ENCODE measurements around the gene CPVL.

The CPVL gene

GRCh38 chr7:29030781-29031275 lies 115.5 kb downstream of the CPVL start:
- Histone ChIP-seq H3K4me1 (ENCODE audit: control insufficient read depth, insufficient read depth, low read length) (no peaks in the 10 kb centered on the region), H3K36me3 (ENCODE audit: control insufficient read depth, insufficient read depth, low read length) (no peaks in the 10 kb centered on the region), H3K27me3 (ENCODE audit: control insufficient read depth, insufficient read depth, low read length) (no peaks in the 10 kb centered on the region), H3K4me3 (ENCODE audit: low read length) (no peak overlapping the region), H3K9me3 (ENCODE audit: control insufficient read depth, low read length) (no peaks in the 10 kb centered on the region), H3K9ac (ENCODE audit: low read length) (no peak overlapping the region)

GRCh38 chr7:29022291-29022988 lies 123.9 kb downstream of the CPVL start:
- no peak overlapping the region for H3K4me3 ChIP-seq (ENCODE audit: low read length)
- H3K4me1 ChIP-seq (ENCODE audit: control insufficient read depth, insufficient read depth, low read length): no peaks in the 10 kb centered on the region
- no peaks in the 10 kb centered on the region for H3K27me3 ChIP-seq (ENCODE audit: control insufficient read depth, insufficient read depth, low read length)
- H3K36me3 ChIP-seq (ENCODE audit: control insufficient read depth, insufficient read depth, low read length): no peaks in the 10 kb centered on the region
- no peak overlapping the region for H3K9ac ChIP-seq (ENCODE audit: low read length)
- H3K9me3 ChIP-seq (ENCODE audit: control insufficient read depth, low read length): no peaks in the 10 kb centered on the region

DNA sequence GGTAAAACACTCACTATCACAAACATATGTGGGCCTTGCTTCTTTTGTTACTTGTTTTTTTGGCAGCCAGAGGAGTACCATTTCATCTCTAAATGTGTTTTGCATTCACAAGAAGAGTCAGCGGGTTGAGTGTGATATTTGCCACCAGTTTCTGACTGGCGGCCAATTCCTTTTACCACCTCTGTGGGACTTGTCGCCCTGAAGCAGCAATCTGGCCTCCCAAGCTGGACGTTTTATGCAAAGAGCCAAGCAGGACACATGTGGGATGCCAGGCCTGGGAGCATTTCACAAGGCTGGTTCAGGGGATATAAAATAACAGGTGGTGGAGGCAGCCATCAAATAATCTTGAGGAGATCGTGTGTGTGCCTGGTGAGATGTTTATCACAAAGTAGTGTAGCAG lies 126.4 kb downstream of the CPVL start:
- no peaks in the 10 kb centered on the region for H3K9me3 ChIP-seq (ENCODE audit: control insufficient read depth, low read length)

DNA sequence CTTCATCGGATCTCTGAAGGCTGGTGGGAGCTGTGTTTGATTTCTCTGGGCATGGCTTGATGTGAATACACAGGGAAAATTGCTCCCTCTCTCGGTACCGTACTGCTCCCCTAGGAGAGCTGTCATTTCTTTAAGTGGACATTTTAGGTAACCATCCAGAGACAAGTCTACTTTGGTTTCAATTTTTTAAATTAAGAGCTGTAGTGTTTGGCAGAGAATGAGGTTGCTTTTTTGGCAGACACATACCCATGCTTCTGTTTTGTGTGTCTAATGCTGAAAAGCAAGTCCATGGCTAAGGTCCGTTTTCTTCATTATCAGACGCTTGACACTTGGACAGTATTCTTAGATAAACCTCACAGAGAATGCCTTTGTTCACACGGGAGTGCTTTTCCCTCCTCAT lies 127.0 kb downstream of the CPVL start:
- H3K9me3 ChIP-seq (ENCODE audit: control insufficient read depth, low read length): no peaks in the 10 kb centered on the region
- no peak overlapping the region for H3K9ac ChIP-seq (ENCODE audit: low read length)
- no peaks in the 10 kb centered on the region for H3K36me3 ChIP-seq (ENCODE audit: control insufficient read depth, insufficient read depth, low read length)
- H3K4me3 ChIP-seq (ENCODE audit: low read length): no peak overlapping the region
- no peaks in the 10 kb centered on the region for H3K27me3 ChIP-seq (ENCODE audit: control insufficient read depth, insufficient read depth, low read length)
- H3K4me1 ChIP-seq (ENCODE audit: control insufficient read depth, insufficient read depth, low read length): no peaks in the 10 kb centered on the region

More for the DNA sequence above, 126.4 kb downstream of the CPVL start:
- Histone ChIP-seq H3K27me3 (ENCODE audit: control insufficient read depth, insufficient read depth, low read length) (no peaks in the 10 kb centered on the region), H3K4me1 (ENCODE audit: control insufficient read depth, insufficient read depth, low read length) (no peaks in the 10 kb centered on the region), H3K36me3 (ENCODE audit: control insufficient read depth, insufficient read depth, low read length) (no peaks in the 10 kb centered on the region), H3K4me3 (ENCODE audit: low read length) (no peak overlapping the region), H3K9ac (ENCODE audit: low read length) (no peak overlapping the region)

DNA sequence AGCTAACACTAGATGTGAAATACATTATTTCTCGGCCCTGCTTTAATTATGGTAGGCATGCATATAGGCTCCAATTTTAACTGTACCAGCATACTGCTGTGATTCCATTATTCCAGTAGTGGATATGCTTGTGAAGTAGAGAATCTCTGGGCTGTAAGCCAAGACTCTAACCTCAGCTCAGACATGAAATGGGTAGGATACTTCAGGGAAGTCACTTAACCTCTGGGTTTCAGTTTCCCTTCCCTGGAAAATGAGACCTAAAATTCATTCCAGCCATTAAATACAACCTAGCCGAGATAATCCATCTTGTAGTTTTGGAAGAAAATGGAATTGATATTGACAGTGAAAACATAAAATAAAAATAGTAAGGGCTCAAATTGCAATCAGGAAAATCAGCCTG lies 128.6 kb downstream of the CPVL start:
- no peak overlapping the region for H3K4me3 ChIP-seq (ENCODE audit: low read length)

DNA sequence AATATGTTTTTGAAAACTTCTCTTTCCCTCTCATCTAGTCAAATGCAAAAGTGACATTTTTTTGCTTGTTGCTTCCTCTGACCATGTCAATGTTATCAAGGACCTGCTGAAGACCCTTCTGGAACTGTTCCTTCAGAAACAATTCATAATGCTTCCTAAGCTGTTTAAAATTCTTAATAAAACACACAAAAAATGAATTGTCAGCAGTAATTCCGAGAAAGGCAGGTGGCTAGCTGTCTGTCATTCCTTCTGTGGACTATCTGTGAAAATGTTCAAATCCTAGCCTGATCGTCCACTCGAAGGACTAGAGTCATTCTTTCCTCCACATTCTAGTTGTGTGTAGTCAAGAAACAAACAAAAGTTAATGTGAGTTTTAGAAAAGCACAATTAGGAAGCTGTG lies 131.6 kb downstream of the CPVL start:
- no peaks in the 10 kb centered on the region for H3K9me3 ChIP-seq (ENCODE audit: control insufficient read depth, low read length)
- H3K27me3 ChIP-seq (ENCODE audit: control insufficient read depth, insufficient read depth, low read length): no peaks in the 10 kb centered on the region
- no peaks in the 10 kb centered on the region for H3K36me3 ChIP-seq (ENCODE audit: control insufficient read depth, insufficient read depth, low read length)
- H3K4me1 ChIP-seq (ENCODE audit: control insufficient read depth, insufficient read depth, low read length): peaks cover 6% of the 10 kb centered on the region
- no peak overlapping the region for H3K9ac ChIP-seq (ENCODE audit: low read length)
- no peak overlapping the region for H3K4me3 ChIP-seq (ENCODE audit: low read length)

More for the DNA sequence above, 128.6 kb downstream of the CPVL start:
- H3K27me3 ChIP-seq (ENCODE audit: control insufficient read depth, insufficient read depth, low read length): no peaks in the 10 kb centered on the region
- H3K9me3 ChIP-seq (ENCODE audit: control insufficient read depth, low read length): no peaks in the 10 kb centered on the region
- H3K4me1 ChIP-seq (ENCODE audit: control insufficient read depth, insufficient read depth, low read length): peaks cover 6% of the 10 kb centered on the region
- H3K36me3 ChIP-seq (ENCODE audit: control insufficient read depth, insufficient read depth, low read length): no peaks in the 10 kb centered on the region
- H3K9ac ChIP-seq (ENCODE audit: low read length): no peak overlapping the region

DNA sequence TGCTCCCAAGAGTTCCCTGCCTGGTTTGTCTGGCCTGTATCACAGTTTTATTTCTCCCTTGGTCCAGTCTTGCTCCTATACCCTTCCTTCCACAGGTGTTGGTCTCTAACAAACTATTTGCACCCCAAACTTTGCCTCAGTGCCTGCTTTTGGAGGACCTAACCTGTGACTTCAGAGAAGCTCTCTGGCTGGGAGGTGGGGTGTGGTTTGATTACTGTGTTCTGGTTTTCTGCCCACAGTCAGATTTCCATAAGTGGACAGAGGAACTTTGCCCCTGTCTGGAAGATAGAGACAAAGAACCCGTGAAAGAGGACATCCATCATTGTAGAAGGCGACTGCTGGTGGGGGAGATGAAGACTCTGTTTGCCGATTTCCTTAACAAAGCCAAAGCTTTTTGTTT lies 132.4 kb downstream of the CPVL start:
- H3K27me3 ChIP-seq (ENCODE audit: control insufficient read depth, insufficient read depth, low read length): no peaks in the 10 kb centered on the region
- no peaks in the 10 kb centered on the region for H3K36me3 ChIP-seq (ENCODE audit: control insufficient read depth, insufficient read depth, low read length)
- H3K4me3 ChIP-seq (ENCODE audit: low read length): no peak overlapping the region
- peaks cover 6% of the 10 kb centered on the region for H3K4me1 ChIP-seq (ENCODE audit: control insufficient read depth, insufficient read depth, low read length)
- H3K9ac ChIP-seq (ENCODE audit: low read length): no peak overlapping the region
- H3K9me3 ChIP-seq (ENCODE audit: control insufficient read depth, low read length): no peaks in the 10 kb centered on the region

DNA sequence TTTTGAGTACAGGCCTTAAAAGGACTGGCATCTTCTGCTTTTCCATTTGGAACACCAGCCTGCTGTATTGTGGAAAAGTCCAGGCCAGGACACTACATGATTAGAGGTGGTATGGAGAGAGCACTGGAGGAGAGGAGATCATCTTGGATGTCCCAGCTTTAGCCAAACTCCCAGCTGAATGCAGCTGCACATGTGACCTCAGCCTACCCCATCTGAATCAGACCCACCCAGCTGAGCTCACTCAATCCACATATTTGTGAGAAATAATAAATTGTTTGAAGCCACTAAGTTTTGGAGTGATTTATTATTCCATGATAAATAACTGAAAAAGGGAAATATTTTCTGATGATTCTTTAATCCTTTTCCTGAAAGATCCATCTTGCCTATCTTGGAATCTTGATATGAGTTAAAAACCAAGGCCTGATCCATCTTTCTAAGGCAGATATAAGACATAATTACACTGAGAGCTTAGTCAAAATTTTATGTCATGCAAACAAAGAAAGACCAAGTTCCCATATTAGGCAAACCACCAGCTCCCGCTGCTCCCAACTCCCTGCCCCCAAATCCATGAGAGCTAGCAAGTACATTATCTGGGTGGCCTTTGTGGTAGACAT lies 133.1 kb downstream of the CPVL start:
- Histone ChIP-seq H3K27me3 (ENCODE audit: control insufficient read depth, insufficient read depth, low read length) (no peaks in the 10 kb centered on the region), H3K4me1 (ENCODE audit: control insufficient read depth, insufficient read depth, low read length) (peaks cover 6% of the 10 kb centered on the region), H3K9ac (ENCODE audit: low read length) (no peak overlapping the region), H3K9me3 (ENCODE audit: control insufficient read depth, low read length) (no peaks in the 10 kb centered on the region), H3K4me3 (ENCODE audit: low read length) (no peak overlapping the region), H3K36me3 (ENCODE audit: control insufficient read depth, insufficient read depth, low read length) (no peaks in the 10 kb centered on the region)

GRCh38 chr7:29009947-29010346 lies 136.4 kb downstream of the CPVL start:
- no peaks in the 10 kb centered on the region for H3K27me3 ChIP-seq (ENCODE audit: control insufficient read depth, insufficient read depth, low read length)
- H3K4me3 ChIP-seq (ENCODE audit: low read length): no peak overlapping the region
- no peak overlapping the region for H3K9ac ChIP-seq (ENCODE audit: low read length)
- H3K4me1 ChIP-seq (ENCODE audit: control insufficient read depth, insufficient read depth, low read length): peaks cover 6% of the 10 kb centered on the region
- H3K36me3 ChIP-seq (ENCODE audit: control insufficient read depth, insufficient read depth, low read length): no peaks in the 10 kb centered on the region
- H3K9me3 ChIP-seq (ENCODE audit: control insufficient read depth, low read length): no peaks in the 10 kb centered on the region

GRCh38 chr7:29008590-29008989 lies 137.7 kb downstream of the CPVL start:
- no peaks in the 10 kb centered on the region for H3K9me3 ChIP-seq (ENCODE audit: control insufficient read depth, low read length)
- no peaks in the 10 kb centered on the region for H3K27me3 ChIP-seq (ENCODE audit: control insufficient read depth, insufficient read depth, low read length)
- no peak overlapping the region for H3K9ac ChIP-seq (ENCODE audit: low read length)
- no peaks in the 10 kb centered on the region for H3K36me3 ChIP-seq (ENCODE audit: control insufficient read depth, insufficient read depth, low read length)
- H3K4me3 ChIP-seq (ENCODE audit: low read length): no peak overlapping the region
- H3K4me1 ChIP-seq (ENCODE audit: control insufficient read depth, insufficient read depth, low read length): peaks cover under 1% of the 10 kb centered on the region

DNA sequence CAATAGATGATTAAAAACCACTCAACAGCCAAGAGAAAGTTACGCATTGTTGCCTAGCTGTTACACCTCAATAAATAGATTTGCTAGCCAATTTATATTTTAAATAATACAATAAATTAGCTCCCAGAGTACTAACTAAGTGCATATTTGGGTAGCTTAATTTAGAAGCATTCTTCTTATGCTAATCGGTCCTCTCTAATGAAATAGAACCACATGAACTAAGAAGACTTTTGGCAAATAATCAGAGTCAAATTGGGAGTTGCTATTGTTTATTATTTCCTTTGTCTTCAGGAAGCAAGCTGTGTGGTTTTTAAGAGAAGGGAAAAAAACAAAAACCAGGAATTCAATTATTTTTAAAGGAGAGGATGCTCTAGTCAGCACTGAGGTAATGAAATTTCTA lies 139.2 kb downstream of the CPVL start:
- Histone ChIP-seq H3K4me3 (ENCODE audit: low read length) (no peak overlapping the region), H3K36me3 (ENCODE audit: control insufficient read depth, insufficient read depth, low read length) (no peaks in the 10 kb centered on the region), H3K4me1 (ENCODE audit: control insufficient read depth, insufficient read depth, low read length) (no peaks in the 10 kb centered on the region), H3K9ac (ENCODE audit: low read length) (no peak overlapping the region), H3K9me3 (ENCODE audit: control insufficient read depth, low read length) (no peaks in the 10 kb centered on the region), H3K27me3 (ENCODE audit: control insufficient read depth, insufficient read depth, low read length) (no peaks in the 10 kb centered on the region)

DNA sequence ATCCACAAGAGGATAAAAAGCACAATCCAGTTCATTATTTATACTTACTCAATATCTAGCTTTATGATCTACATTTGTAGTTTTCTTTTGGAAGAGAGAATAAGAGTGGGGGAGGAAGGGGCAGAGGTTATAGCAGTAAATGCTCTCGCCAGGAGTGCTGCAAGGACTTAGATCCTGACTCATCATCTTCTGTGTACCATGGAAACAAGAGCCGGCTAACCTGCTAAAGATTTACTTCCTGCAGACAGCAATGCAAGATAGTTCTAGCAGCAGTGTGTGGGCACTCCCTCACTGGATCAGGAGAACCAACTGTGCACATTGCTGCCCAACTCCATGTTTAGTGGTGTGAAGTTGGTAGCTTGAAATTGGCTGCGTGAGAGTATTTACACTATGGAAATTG lies 140.5 kb downstream of the CPVL start:
- Histone ChIP-seq H3K4me1 (ENCODE audit: control insufficient read depth, insufficient read depth, low read length) (no peaks in the 10 kb centered on the region), H3K9me3 (ENCODE audit: control insufficient read depth, low read length) (no peaks in the 10 kb centered on the region), H3K27me3 (ENCODE audit: control insufficient read depth, insufficient read depth, low read length) (no peaks in the 10 kb centered on the region), H3K36me3 (ENCODE audit: control insufficient read depth, insufficient read depth, low read length) (no peaks in the 10 kb centered on the region), H3K9ac (ENCODE audit: low read length) (no peak overlapping the region), H3K4me3 (ENCODE audit: low read length) (no peak overlapping the region)

Measured in mucosa of stomach (tissue), 1 donor.